OCI-LY1 (cell line): ENCODE measurements around the gene ZFYVE1.
"Not testable (repeated sequence)": the region's sequence is repeated elsewhere in the genome, so short reads cannot be mapped to it uniquely, and the experiment has no call there.

Source experiments
- H2AFZ ChIP-seq: fragments of 200-600 bp; sonication (generic), shearing (Covaris generic); 2 replicates; pipeline ENCODE4 v1.6.0; 2014; ENCODE audit warnings: antibody characterized with exemption, mild to moderate bottlenecking, low read length
- H3F3A ChIP-seq: fragments of 200-600 bp; sonication (generic), shearing (Covaris generic); 2 replicates; pipeline ENCODE4 v1.6.0; 2014; ENCODE audit warnings: mild to moderate bottlenecking, antibody characterized with exemption, low read length, moderate library complexity; ENCODE audit not compliant: insufficient read depth
- H3K27ac ChIP-seq: fragments of 200-600 bp; sonication (generic); 2 replicates; pipeline ENCODE4 v1.5.1; 2014; ENCODE audit warnings: low read length, mixed run types, mild to moderate bottlenecking, low read depth; ENCODE audit not compliant: poor library complexity, severe bottlenecking
- H3K27me3 ChIP-seq: fragments of 200-600 bp; sonication (generic); 2 replicates; pipeline ENCODE4 v1.6.0; 2014; ENCODE audit warnings: antibody characterized with exemption, mild to moderate bottlenecking, low read length, moderate library complexity; ENCODE audit not compliant: insufficient read depth
- H3K36me3 ChIP-seq: fragments of 200-600 bp; sonication (generic); 2 replicates; pipeline ENCODE4 v1.6.1; 2014; ENCODE audit warnings: mild to moderate bottlenecking, antibody characterized with exemption, low read length, moderate library complexity, mixed read lengths; ENCODE audit not compliant: insufficient read depth
- H3K4me1 ChIP-seq: fragments of 200-600 bp; sonication (generic); 2 replicates; pipeline ENCODE4 v1.5.1; 2014; ENCODE audit warnings: mild to moderate bottlenecking, low read length, moderate library complexity; ENCODE audit not compliant: insufficient read depth, severe bottlenecking
- H3K4me2 ChIP-seq: fragments of 200-600 bp; sonication (generic), shearing (Covaris generic); 2 replicates; pipeline ENCODE4 v1.6.1; 2014; ENCODE audit warnings: low read length
- H3K4me3 ChIP-seq: fragments of 200-600 bp; sonication (generic); 2 replicates; pipeline ENCODE4 v1.5.1; 2014; ENCODE audit warnings: low read length, low read depth, mild to moderate bottlenecking, mixed read lengths; ENCODE audit not compliant: poor library complexity, severe bottlenecking
- H3K79me2 ChIP-seq: fragments of 200-600 bp; shearing (Covaris generic); 2 replicates; pipeline ENCODE4 v1.6.1; 2016; ENCODE audit warnings: mixed run types, low read length, mixed read lengths; ENCODE audit not compliant: insufficient read depth
- H3K9ac ChIP-seq: fragments of 200-600 bp; sonication (generic), shearing (Covaris generic); 2 replicates; pipeline ENCODE4 v1.6.1; 2014; ENCODE audit warnings: mild to moderate bottlenecking, low read length, mixed read lengths
- H3K9me2 ChIP-seq: fragments of 200-600 bp; sonication (generic), shearing (Covaris generic); 2 replicates; pipeline ENCODE4 v1.6.1; 2014; ENCODE audit warnings: low read depth, mild to moderate bottlenecking, low read length, mixed read lengths
- H3K9me3 ChIP-seq: fragments of 200-600 bp; shearing (Covaris generic); 2 replicates; pipeline ENCODE4 v1.6.1; 2014; ENCODE audit warnings: low read length, mixed read lengths
- H4K20me1 ChIP-seq: fragments of 200-600 bp; sonication (generic), shearing (Covaris generic); 2 replicates; pipeline ENCODE4 v1.6.0; 2016; ENCODE audit warnings: mild to moderate bottlenecking, low read length; ENCODE audit not compliant: insufficient read depth
- CTCF ChIP-seq: fragments of 200-600 bp; sonication (generic), shearing (Covaris generic); IDR thresholded peaks from 2 replicates; pipeline ENCODE4 v1.5.1; 2017; ENCODE audit warnings: mild to moderate bottlenecking, antibody characterized with exemption, low read length, moderate library complexity, mixed read lengths
- EZH2 ChIP-seq: fragments of 200-600 bp; sonication (generic), shearing (Covaris generic); IDR thresholded peaks from 2 replicates; pipeline ENCODE4 v1.8.0; 2017; ENCODE audit warnings: borderline replicate concordance, mixed run types, mild to moderate bottlenecking, antibody characterized with exemption, low read length, moderate library complexity, mixed read lengths

ZFYVE1 gene

GRCh38 chr14:72966038-72966437 is 60.9 kb downstream of the ZFYVE1 start:
- Histone ChIP-seq H3K27me3 (no peaks in the 10 kb centered on the region), H3K27ac (no peak overlapping the region), H3F3A (no peaks in the 10 kb centered on the region), H3K79me2 (no peaks in the 10 kb centered on the region), H3K4me1 (no peaks in the 10 kb centered on the region), H3K4me3 (no peak overlapping the region), H3K4me2 (no peak overlapping the region), H3K36me3 (peaks cover 20% of the 10 kb centered on the region), H3K9ac (no peak overlapping the region), H3K9me2 (no peaks in the 10 kb centered on the region), H2AFZ (no peak overlapping the region), H4K20me1 (no peaks in the 10 kb centered on the region), H3K9me3 (no peaks in the 10 kb centered on the region)
- TF ChIP-seq EZH2 (no peak), CTCF (no peak)

- no peak for TF ChIP-seq CTCF
- no peak for TF ChIP-seq EZH2
- no peaks in the 10 kb centered on the region for H3K9me2 ChIP-seq
- H3K27me3 ChIP-seq = no peaks in the 10 kb centered on the region
- no peak overlapping the region for H3K4me2 ChIP-seq
- H2AFZ ChIP-seq = no peak overlapping the region
- H3K9ac ChIP-seq = no peak overlapping the region
- no peaks in the 10 kb centered on the region for H3K79me2 ChIP-seq
- no peaks in the 10 kb centered on the region for H4K20me1 ChIP-seq
- no peaks in the 10 kb centered on the region for H3F3A ChIP-seq
- H3K36me3 ChIP-seq = peaks cover 20% of the 10 kb centered on the region; the same call in 1 of the 2 replicates
- no peaks in the 10 kb centered on the region for H3K9me3 ChIP-seq
- no peak overlapping the region for H3K4me3 ChIP-seq
- no peak overlapping the region for H3K27ac ChIP-seq
- no peaks in the 10 kb centered on the region for H3K4me1 ChIP-seq
Observed at GRCh38 chr14:72965249-72965648, 61.7 kb downstream of the ZFYVE1 start.

- Histone ChIP-seq H3K4me3 (no peak overlapping the region), H3K9me2 (no peaks in the 10 kb centered on the region), H4K20me1 (no peaks in the 10 kb centered on the region), H3K36me3 (peaks cover 36% of the 10 kb centered on the region), H3F3A (no peaks in the 10 kb centered on the region), H3K27ac (no peak overlapping the region), H3K27me3 (no peaks in the 10 kb centered on the region), H3K79me2 (no peaks in the 10 kb centered on the region), H3K9ac (no peak overlapping the region), H2AFZ (no peak overlapping the region), H3K4me1 (no peaks in the 10 kb centered on the region), H3K9me3 (no peaks in the 10 kb centered on the region), H3K4me2 (no peak overlapping the region)
- TF ChIP-seq EZH2 (no peak), CTCF (no peak)
Observed at GRCh38 chr14:72962829-72963312, 64.0 kb downstream of the ZFYVE1 start.

- not testable (repeated sequence) for H3K4me3 ChIP-seq, H4K20me1 ChIP-seq, H3K9me2 ChIP-seq, H3K4me2 ChIP-seq, H3K9ac ChIP-seq, H3K4me1 ChIP-seq, H3K27me3 ChIP-seq, H3F3A ChIP-seq, H2AFZ ChIP-seq, H3K9me3 ChIP-seq, H3K79me2 ChIP-seq, H3K27ac ChIP-seq
- peaks cover 37% of the 10 kb centered on the region for H3K36me3 ChIP-seq
Observed at GRCh38 chr14:72962336-72962754, 64.6 kb downstream of the ZFYVE1 start.
